ENCODE results near the gene BEST1.

BEST1 gene

DNA sequence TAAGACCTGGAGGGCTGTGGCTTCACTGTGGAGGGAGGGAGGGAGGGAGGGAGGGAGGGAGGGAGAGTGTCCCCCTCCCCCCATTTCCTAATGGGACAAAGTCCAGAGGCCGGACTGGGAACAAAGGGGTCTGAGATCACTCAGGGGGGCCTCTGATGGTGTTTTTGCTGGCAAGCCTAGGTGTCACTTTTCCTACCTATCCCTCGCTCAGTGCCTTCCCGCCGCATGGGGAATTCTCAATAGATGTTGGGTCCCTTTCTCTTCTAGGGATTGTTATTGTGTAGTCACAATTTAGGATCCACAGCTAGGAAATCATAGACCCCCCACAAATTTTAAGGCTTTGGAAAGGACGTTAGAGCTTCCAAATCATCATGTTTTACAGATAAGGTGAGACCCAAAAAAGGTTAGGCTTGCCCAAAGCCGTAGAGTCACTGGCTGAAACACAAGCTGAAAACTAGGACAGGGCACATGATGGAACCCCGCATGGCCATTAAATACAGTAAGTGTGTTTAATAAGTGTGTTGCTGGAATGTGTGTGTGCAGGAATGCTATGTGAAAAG lies 22.0 kb downstream of the BEST1 start:
- TF ChIP-seq, protein P1, sequence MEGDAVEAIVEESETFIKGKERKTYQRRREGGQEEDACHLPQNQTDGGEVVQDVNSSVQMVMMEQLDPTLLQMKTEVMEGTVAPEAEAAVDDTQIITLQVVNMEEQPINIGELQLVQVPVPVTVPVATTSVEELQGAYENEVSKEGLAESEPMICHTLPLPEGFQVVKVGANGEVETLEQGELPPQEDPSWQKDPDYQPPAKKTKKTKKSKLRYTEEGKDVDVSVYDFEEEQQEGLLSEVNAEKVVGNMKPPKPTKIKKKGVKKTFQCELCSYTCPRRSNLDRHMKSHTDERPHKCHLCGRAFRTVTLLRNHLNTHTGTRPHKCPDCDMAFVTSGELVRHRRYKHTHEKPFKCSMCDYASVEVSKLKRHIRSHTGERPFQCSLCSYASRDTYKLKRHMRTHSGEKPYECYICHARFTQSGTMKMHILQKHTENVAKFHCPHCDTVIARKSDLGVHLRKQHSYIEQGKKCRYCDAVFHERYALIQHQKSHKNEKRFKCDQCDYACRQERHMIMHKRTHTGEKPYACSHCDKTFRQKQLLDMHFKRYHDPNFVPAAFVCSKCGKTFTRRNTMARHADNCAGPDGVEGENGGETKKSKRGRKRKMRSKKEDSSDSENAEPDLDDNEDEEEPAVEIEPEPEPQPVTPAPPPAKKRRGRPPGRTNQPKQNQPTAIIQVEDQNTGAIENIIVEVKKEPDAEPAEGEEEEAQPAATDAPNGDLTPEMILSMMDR (IDR thresholded peaks at IDR 0.05; ENCODE audit: low read depth, low read length) = no peak
- H3K4me3 ChIP-seq (ENCODE audit: low read depth, low read length) = no peak overlapping the region

DNA sequence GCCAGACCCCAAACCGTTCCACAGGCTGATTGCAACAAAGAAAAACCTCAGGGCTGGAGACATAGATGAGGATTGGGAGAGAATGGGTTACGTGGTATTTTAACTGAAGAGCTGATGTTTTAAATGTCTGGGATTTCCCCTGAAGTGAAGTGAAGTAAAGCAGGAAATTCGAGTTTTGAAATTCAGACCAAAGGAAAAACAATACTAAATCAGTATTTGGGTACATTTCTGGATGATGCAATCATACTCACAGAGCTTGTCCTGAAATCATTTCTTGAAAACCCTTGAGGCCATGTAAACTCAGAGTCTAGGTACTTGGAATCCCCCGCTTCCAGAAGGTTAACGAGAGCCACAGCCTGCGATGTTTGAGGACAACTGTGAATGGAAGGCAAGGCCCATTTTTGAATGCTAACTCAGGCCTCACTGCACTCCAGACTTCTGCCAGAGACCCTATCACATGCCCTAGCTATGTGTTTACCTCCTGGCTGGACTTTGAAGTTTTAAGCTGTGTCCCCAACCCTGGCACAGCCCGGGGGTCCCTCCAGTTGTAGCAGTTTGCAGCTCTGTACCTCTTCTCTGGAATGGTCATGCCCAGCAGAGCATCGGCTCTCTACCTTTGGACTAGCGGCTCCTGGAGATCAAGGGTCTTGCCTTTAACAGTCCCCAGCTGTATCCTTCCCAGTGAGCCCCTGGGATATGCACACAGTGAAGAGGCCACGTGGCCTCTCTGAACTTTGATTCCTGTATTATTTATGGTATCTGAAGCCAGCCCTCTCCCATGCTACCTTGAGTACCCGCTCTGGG lies 22.7 kb downstream of the BEST1 start:
- H3K4me3 ChIP-seq (ENCODE audit: low read depth, low read length) = no peak overlapping the region
- TF ChIP-seq, protein P1 (IDR thresholded peaks at IDR 0.05; ENCODE audit: low read depth, low read length) = no peak

DNA sequence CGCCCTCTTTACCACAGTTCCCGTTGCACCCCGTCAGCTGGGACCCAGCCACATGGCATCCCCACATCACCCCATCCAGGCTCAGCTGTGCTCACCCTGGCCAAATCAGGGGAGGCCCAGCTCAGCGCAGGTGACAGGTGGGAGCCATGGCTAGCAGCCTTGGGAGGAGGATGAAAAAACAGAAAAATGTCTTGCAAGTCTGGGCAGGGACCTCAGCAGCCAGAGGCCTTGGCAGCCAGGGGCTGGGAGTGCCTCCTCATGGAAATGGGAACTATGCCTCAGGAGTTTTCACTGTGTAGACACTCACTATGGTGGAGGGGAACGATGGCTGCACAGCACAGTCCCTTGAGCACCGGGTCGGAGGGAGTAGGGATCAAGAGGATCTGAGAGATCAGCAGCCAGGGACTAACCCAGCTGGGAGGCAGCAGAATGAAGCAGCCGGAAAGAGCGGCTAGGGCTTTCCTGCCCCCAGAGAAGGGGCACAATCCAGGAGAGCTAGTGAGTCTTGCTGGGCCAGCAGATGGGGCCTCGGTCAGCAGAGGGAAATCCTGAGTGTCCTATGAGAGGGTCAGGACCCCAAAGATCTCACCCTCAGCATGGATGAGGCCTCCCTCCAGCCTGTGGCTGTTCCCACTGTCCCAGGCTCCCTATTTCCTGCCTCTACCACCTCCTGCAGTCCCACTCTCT lies 23.5 kb downstream of the BEST1 start:
- no peak overlapping the region for H3K4me3 ChIP-seq (ENCODE audit: low read depth, low read length)
- TF ChIP-seq, protein P1 (IDR thresholded peaks at IDR 0.05; ENCODE audit: low read depth, low read length) = no peak

DNA sequence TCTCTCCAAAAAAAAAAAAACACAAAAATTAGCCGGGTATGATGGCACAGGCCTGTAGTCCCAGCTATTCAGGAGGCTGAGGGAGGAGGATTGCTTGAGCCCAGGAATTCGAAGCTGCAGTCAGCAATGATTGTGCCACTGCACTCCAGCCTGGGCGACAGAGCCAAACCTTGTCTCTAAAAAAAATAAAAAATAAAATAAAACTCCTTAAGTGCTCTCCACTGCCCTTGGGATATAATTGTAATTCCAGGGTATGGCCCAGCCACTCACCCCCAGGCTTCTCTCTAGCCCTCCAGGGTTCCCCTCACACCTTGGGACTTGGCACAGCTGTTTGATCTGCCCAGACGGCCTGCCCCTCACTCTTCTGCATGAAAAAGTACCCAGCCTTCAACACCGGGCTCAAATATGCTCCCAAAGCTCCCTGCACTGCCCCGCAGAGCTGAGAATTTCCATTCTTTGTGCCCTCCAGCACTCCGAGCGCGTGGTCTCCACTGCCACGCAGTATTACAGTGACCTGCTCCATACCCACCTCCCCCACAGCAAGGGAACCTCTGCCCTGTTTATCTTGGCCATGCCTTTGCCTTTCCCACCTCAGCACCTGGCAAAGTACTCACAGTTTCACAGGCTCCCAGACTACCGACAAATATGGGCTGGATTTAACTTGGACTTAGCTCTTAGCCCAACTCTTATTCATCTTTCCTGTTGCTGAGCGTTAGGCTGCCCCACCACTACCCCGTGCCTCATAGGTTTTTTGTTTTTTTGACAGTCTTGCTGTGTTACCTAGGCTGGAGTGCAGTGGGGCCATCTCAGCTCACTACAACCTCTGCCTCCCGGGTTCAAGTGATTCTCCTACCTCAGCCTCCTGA lies 24.8 kb downstream of the BEST1 start:
- TF ChIP-seq, protein P1 (IDR thresholded peaks at IDR 0.05; ENCODE audit: low read depth, low read length) = no peak
- H3K4me3 ChIP-seq (ENCODE audit: low read depth, low read length) = no peak overlapping the region

DNA sequence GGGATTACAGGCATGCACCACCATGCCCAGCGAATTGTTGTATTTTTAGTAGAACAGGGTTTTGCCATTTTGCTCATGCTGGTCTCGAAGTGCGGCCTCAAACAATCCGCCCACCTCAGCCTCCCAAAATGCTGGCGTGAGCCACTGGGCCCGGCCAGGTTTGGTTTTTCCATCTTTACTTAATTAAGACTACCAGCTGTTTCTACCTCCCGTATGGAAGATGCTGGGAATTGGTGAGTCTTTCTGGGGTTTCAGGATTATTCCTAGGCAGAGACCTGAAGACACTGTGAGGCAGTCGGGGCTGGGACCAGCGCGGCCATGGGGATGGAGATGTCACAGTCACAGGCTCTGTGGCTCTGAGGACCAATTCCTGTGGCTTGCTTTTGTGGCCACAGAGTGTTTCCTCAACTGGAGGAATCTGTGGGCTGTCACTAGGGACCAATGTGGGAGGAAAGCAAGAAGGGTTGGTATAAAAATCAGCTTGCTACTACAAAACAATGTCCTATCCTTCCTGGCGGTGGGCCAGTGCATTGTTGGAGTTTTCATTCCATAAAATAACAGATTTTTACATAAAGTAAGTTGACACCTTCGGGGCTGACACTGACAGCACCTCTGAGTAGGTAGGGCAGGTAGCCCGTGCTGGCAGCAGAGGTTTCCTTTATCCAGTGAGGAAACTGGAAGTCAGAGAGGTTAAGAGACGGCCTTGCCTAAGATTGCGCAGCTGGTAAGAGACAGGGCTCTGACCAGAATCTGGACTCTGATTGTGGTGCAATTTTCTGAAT lies 25.7 kb downstream of the BEST1 start:
- H3K4me3 ChIP-seq (ENCODE audit: low read depth, low read length) = no peak overlapping the region
- TF ChIP-seq, protein P1 (IDR thresholded peaks at IDR 0.05; ENCODE audit: low read depth, low read length) = no peak

DNA sequence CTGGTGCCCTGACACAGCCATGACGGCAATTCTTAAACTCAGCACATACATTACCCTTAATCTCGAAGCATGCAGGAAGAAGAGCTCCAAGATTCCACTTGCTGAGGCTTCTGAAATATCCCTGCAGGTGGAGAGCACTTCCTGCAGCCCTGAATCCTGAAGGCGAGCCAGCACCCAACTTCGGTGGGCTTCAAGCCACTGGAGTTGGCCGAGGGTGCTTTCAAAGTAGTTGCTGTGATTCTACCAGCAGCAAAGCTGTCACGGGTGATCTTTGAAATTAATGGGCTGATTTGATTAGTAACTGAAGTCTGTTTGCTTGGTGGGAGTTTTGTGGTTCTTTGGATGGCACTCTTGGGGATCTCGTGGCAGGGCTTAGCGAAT lies 26.3 kb downstream of the BEST1 start:
- TF ChIP-seq, protein P1 (IDR thresholded peaks at IDR 0.05; ENCODE audit: low read depth, low read length) = no peak
- no peak overlapping the region for H3K4me3 ChIP-seq (ENCODE audit: low read depth, low read length)

All from WI38 (cell line).